Measurements from ENCODE around the gene PSMC5. TPM values are rescaled to one million over a fixed set of nuclear protein-coding genes. Genes with fewer than 3 reads are reported as not detected.

Gene PSMC5
- total RNA-seq, 1 experiment from 2014 or later = 183 TPM

DNA sequence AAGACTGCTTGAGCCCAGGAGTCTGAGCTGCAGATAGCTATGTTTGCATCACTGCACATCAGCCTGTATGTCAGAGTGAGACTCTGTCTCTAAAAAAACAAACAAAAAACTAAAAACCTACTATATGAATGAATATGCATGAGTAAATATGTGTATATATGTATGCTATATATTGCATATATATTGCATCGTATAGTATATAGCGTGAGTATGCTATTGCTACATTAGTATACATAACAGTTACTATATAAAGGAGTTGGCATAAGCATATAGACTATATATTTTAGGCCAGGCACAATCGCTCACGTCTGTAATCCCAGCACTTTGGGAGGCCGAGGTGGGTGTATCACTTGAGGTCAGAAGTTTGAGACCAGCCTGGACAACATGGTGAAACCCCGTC, 37.2 kb upstream of the PSMC5 start:
- Histone ChIP-seq H3K9me3 (ENCODE audit: control insufficient read depth, low read depth, low read length) (no peaks in the 10 kb centered on the region), H4K5ac (ENCODE audit: insufficient read length, low read depth, low read length) (no peak overlapping the region), H3K9ac (ENCODE audit: extremely low read depth, insufficient read length, low read length) (no peak overlapping the region), H4K91ac (ENCODE audit: insufficient read length, low read depth, low read length) (no peak overlapping the region), H4K8ac (replicated peaks; ENCODE audit: insufficient read length, low read depth, low read length) (no peak overlapping the region), H2AK5ac (ENCODE audit: insufficient read length, low read length) (no peak overlapping the region), H3K23me2 (ENCODE audit: insufficient read length, low read depth, low read length, poor library complexity, severe bottlenecking) (no peaks in the 10 kb centered on the region), H3K4me1 (ENCODE audit: insufficient read depth, low read length) (no peaks in the 10 kb centered on the region), H2BK120ac (ENCODE audit: low read depth, low read length, poor library complexity, severe bottlenecking) (no peak overlapping the region), H4K20me1 (ENCODE audit: control insufficient read depth, insufficient read depth, insufficient read length) (no peaks in the 10 kb centered on the region), H2BK5ac (ENCODE audit: insufficient read length, low read length) (no peak overlapping the region), H3K79me1 (ENCODE audit: insufficient read depth, low read depth, low read length, poor library complexity, severe bottlenecking) (peaks cover 13% of the 10 kb centered on the region), H3K27me3 (ENCODE audit: insufficient read depth, low read length) (no peaks in the 10 kb centered on the region), H3K4ac (ENCODE audit: low read depth, low read length) (no peak overlapping the region), H3T11ph (ENCODE audit: low read length) (no peak overlapping the region), H2BK15ac (ENCODE audit: low read depth, low read length) (no peak overlapping the region), H3K79me2 (ENCODE audit: insufficient read depth, low read length) (peaks cover 2% of the 10 kb centered on the region; the same call in 1 of the 2 replicates), H3K14ac (ENCODE audit: insufficient read depth, low read length) (no peak overlapping the region), H2BK20ac (ENCODE audit: low read depth, low read length, poor library complexity, severe bottlenecking) (no peak overlapping the region), H3K18ac (ENCODE audit: insufficient read length, low read depth, low read length) (no peak overlapping the region), H3K27ac (ENCODE audit: insufficient read length, low read depth, low read length) (no peak overlapping the region), H2BK12ac (ENCODE audit: insufficient read length, low read depth, low read length) (no peak overlapping the region), H3K4me2 (ENCODE audit: insufficient read depth, insufficient read length, low read length) (no peak overlapping the region), H2AFZ (ENCODE audit: low read length) (no peak overlapping the region), H3K23ac (ENCODE audit: insufficient read length, low read depth, low read length) (no peak overlapping the region), H3K56ac (ENCODE audit: insufficient read length, low read depth, low read length) (no peak overlapping the region)
- TF ChIP-seq, protein P1, sequence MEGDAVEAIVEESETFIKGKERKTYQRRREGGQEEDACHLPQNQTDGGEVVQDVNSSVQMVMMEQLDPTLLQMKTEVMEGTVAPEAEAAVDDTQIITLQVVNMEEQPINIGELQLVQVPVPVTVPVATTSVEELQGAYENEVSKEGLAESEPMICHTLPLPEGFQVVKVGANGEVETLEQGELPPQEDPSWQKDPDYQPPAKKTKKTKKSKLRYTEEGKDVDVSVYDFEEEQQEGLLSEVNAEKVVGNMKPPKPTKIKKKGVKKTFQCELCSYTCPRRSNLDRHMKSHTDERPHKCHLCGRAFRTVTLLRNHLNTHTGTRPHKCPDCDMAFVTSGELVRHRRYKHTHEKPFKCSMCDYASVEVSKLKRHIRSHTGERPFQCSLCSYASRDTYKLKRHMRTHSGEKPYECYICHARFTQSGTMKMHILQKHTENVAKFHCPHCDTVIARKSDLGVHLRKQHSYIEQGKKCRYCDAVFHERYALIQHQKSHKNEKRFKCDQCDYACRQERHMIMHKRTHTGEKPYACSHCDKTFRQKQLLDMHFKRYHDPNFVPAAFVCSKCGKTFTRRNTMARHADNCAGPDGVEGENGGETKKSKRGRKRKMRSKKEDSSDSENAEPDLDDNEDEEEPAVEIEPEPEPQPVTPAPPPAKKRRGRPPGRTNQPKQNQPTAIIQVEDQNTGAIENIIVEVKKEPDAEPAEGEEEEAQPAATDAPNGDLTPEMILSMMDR (conservative IDR thresholded peaks at IDR 0.05) = no peak
- no peaks in the 10 kb centered on the region for H3K27me3 Mint-ChIP-seq (ENCODE audit: low read depth)
- H3K9me3 Mint-ChIP-seq = no peaks in the 10 kb centered on the region
- H3K27ac Mint-ChIP-seq = no peak overlapping the region
- no peak for DNase-seq
- no peaks in the 10 kb centered on the region for H3K4me1 Mint-ChIP-seq
- H3K36me3 Mint-ChIP-seq (ENCODE audit: insufficient read depth in 1 of 3, low read depth in 3 of 3) = peaks cover 29 to 83% (median 53%) of the 10 kb centered on the region in 3 experiments; a peak in 6 of 7 replicates
- H3K4me3 Mint-ChIP-seq = no peak overlapping the region
- no CpG with 5 or more reads among the region's 6 CpGs for WGBS (ENCODE audit: extremely low coverage, insufficient read length, low lambda C conversion rate)

Data from H9 (cell line).